Calu3 (cell line): ENCODE measurements around the gene LEF1. TPM values are rescaled to one million over a fixed set of nuclear protein-coding genes. Genes with fewer than 3 reads are reported as not detected.

Experiments used
- BruUV-seq: library from RNA; stranded (reverse); fragments of 400-500 nt; replicated peaks from 2 replicates; lab custom pipeline; 2021; lab: Mats Ljungman, UMichigan
- CTCF ChIA-PET: fragments of 300-600 bp; sonication (Branson Sonifier 250); formaldehyde crosslinking; loops from one replicate; lab custom pipeline; 2022; ENCODE audit warnings: antibody characterized with exemption; lab: Charles Lee
- DNase-seq: peaks from one replicate; pipeline ENCODE4 v3.0.0; 2022
- H3K27ac Mint-ChIP-seq: one replicate; pipeline ENCODE4 v1.8.0; 2022; ENCODE audit warnings: mixed read lengths; ENCODE audit not compliant: unreplicated experiment
- H3K27me3 Mint-ChIP-seq: one replicate; pipeline ENCODE4 v1.8.0; 2022; ENCODE audit warnings: mixed read lengths; ENCODE audit not compliant: unreplicated experiment
- H3K36me3 Mint-ChIP-seq: one replicate; pipeline ENCODE4 v1.8.0; 2022; ENCODE audit warnings: mild to moderate bottlenecking, moderate library complexity, mixed read lengths; ENCODE audit not compliant: insufficient read depth, unreplicated experiment
- H3K4me1 Mint-ChIP-seq: one replicate; pipeline ENCODE4 v1.8.0; 2022; ENCODE audit warnings: mild to moderate bottlenecking, low read depth, mixed read lengths; ENCODE audit not compliant: unreplicated experiment
- H3K4me3 Mint-ChIP-seq: one replicate; pipeline ENCODE4 v1.8.0; 2022; ENCODE audit warnings: mild to moderate bottlenecking, low read depth, moderate library complexity, mixed read lengths; ENCODE audit not compliant: unreplicated experiment
- H3K9me3 Mint-ChIP-seq: one replicate; pipeline ENCODE4 v1.8.0; 2022; ENCODE audit warnings: low read depth, mixed read lengths; ENCODE audit not compliant: unreplicated experiment
- CTCF ChIP-seq: fragments of 200-600 bp; IDR thresholded peaks from one replicate; pipeline ENCODE4 v1.8.0; 2022; ENCODE audit warnings: antibody characterized with exemption; ENCODE audit not compliant: unreplicated experiment
- intact Hi-C: fragments of 100-400 bp; cut with micrococcal nuclease; formaldehyde crosslinking; loops from one replicate; pipeline ENCODE4 v1.10.0; 2022; ENCODE audit not compliant: unreplicated experiment
- total RNA-seq: library from RNA; stranded (reverse); gene quantifications from 2 replicates; pipeline ENCODE4 v1.2.3, GENCODE V29; 2022

LEF1 gene
- total RNA-seq, 1 experiment from 2014 or later = not detected

- BruUV-seq = no TSS peak
- intact Hi-C loops = no loop called here
- DNase-seq = no peak
- Mint-ChIP-seq H3K9me3 (no peaks in the 10 kb centered on the region), H3K27ac (no peak overlapping the region), H3K4me3 (peak overlapping the region; percentile 64), H3K4me1 (peaks cover 12% of the 10 kb centered on the region), H3K36me3 (peaks cover 22% of the 10 kb centered on the region), H3K27me3 (peaks cover 57% of the 10 kb centered on the region)
- CTCF ChIA-PET = interaction anchor here (0.8 kb wide), 1 partner anchor 144 kb away, joined by 3 read pairs; no protein-coding TSS in a partner anchor
- no peak for TF ChIP-seq CTCF
Observed at GRCh38 chr4:108172753-108173598, 4.2 kb upstream of the LEF1 start.

- no peaks in the 10 kb centered on the region for H3K9me3 Mint-ChIP-seq
- CTCF ChIA-PET = interaction anchor here (0.8 kb wide), 1 partner anchor 144 kb away, joined by 3 read pairs; no protein-coding TSS in a partner anchor
- peaks cover 64% of the 10 kb centered on the region for H3K27me3 Mint-ChIP-seq
- no peak for TF ChIP-seq CTCF
- no peak for DNase-seq
- H3K4me3 Mint-ChIP-seq = peak overlapping the region; percentile 64
- BruUV-seq = no TSS peak
- H3K4me1 Mint-ChIP-seq = peaks cover 15% of the 10 kb centered on the region
- H3K36me3 Mint-ChIP-seq = peaks cover 29% of the 10 kb centered on the region
- H3K27ac Mint-ChIP-seq = no peak overlapping the region
- intact Hi-C loops = no loop called here
Observed at GRCh38 chr4:108172231-108172752, 3.6 kb upstream of the LEF1 start.

GRCh38 chr4:108171339-108172230, 2.9 kb upstream of the LEF1 start:
- Mint-ChIP-seq H3K9me3 (no peaks in the 10 kb centered on the region), H3K4me1 (peaks cover 19% of the 10 kb centered on the region), H3K36me3 (peaks cover 33% of the 10 kb centered on the region), H3K27ac (no peak overlapping the region), H3K4me3 (peak overlapping the region; percentile 64), H3K27me3 (peaks cover 71% of the 10 kb centered on the region)
- CTCF ChIA-PET = no interaction called here
- intact Hi-C loops = no loop called here
- BruUV-seq = no TSS peak
- no peak for TF ChIP-seq CTCF
- no peak for DNase-seq

GRCh38 chr4:108170631-108171338, 2.1 kb upstream of the LEF1 start:
- no TSS peak for BruUV-seq
- Mint-ChIP-seq H3K4me3 (no peak overlapping the region), H3K36me3 (peaks cover 33% of the 10 kb centered on the region), H3K4me1 (peaks cover 19% of the 10 kb centered on the region), H3K27ac (no peak overlapping the region), H3K9me3 (no peaks in the 10 kb centered on the region), H3K27me3 (peaks cover 79% of the 10 kb centered on the region)
- TF ChIP-seq CTCF = no peak
- DNase-seq = no peak
- intact Hi-C loops = no loop called here
- CTCF ChIA-PET = no interaction called here
